HCT116 (cell line): ENCODE measurements around the gene ABCC1.

Experiments
- CTCF ChIP-seq, 3 experiments: fragments of 200-600 bp in 1 of 3; sonication (generic) in 1 of 3; IDR thresholded peaks in 2 of 3; conservative IDR thresholded peaks in 1 of 3; 2 replicates each; pipeline ENCODE4 v1.5.1; 2012 to 2017; ENCODE audit warnings: low read depth in 2 of 3, low read length in 2 of 3, antibody characterized with exemption in 1 of 3, borderline replicate concordance in 1 of 3, control low read depth in 1 of 3, mild to moderate bottlenecking in 1 of 3, mixed read lengths in 1 of 3, mixed run types in 1 of 3, moderate library complexity in 1 of 3; ENCODE audit not compliant: insufficient read depth in 1 of 3
- JUND ChIP-seq: IDR thresholded peaks from 2 replicates; pipeline ENCODE4 v1.6.1; 2012
- POLR2A ChIP-seq: IDR thresholded peaks from 2 replicates; pipeline ENCODE4 v1.7.0; 2011; ENCODE audit warnings: borderline replicate concordance; ENCODE audit not compliant: insufficient read depth, insufficient read length; ENCODE audit errors: extremely low read depth
- RAD21 ChIP-seq: IDR thresholded peaks from 2 replicates; pipeline ENCODE4 v1.6.1; 2012; ENCODE audit warnings: low read depth, mild to moderate bottlenecking
- YY1 ChIP-seq: IDR thresholded peaks from 2 replicates; pipeline ENCODE4 v1.6.1; 2011; ENCODE audit warnings: low read length, low read depth, moderate library complexity, mild to moderate bottlenecking; ENCODE audit not compliant: insufficient replicate concordance; ENCODE audit errors: extremely low read depth
- ZNF274 ChIP-seq: fragments of 200-500 bp; sonication (Bioruptor generic); IDR thresholded peaks from 2 replicates; pipeline ENCODE4 v1.6.1; 2014; ENCODE audit warnings: mild to moderate bottlenecking, low read depth, low read length, inconsistent platforms
- TF ChIP-seq, protein P1 (sequence below): IDR thresholded peaks from 2 replicates; pipeline ENCODE4 v1.6.1; 2012; ENCODE audit warnings: low read depth
- TF ChIP-seq, protein P2 (sequence below): IDR thresholded peaks from 2 replicates; pipeline ENCODE4 v1.6.1; 2012

DNA sequence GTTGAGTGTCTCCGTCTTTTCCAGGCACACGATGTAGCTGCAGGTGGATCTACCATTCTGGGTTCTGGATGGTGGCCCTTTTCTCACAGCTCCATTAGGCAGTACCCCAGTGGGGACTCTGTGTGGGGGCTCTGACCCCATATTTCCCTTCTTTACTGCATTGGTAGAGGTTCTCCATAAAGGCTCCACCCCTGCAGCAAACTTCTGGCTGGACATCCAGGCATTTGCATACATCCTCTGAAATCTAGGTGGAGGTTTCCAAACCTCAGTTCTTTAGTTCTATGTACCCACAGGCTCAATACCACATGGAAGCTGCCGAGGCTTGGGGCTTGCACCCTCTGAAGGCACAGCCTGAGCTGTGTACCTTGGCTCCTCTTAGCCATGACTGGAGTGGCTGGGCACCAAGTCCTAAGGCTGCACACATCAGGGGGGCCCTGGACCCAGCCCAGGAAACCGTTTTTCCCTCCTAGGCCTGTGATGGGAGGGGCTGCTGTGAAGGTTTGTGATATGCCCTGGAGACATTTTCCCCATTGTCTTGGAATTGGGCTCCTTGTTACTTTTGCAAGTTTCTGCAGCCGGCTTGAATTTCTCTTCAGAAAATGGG is 14.0 kb downstream of the ABCC1 start:
- no peak for TF ChIP-seq POLR2A
- TF ChIP-seq CTCF (IDR thresholded peaks at IDR 0.05 in 2 of 3, conservative IDR thresholded peaks at IDR 0.05 in 1 of 3; ENCODE audit: borderline replicate concordance in 1 of 3, insufficient read depth in 1 of 3, low read depth in 2 of 3, low read length in 2 of 3): no peak
- TF ChIP-seq, protein P1, sequence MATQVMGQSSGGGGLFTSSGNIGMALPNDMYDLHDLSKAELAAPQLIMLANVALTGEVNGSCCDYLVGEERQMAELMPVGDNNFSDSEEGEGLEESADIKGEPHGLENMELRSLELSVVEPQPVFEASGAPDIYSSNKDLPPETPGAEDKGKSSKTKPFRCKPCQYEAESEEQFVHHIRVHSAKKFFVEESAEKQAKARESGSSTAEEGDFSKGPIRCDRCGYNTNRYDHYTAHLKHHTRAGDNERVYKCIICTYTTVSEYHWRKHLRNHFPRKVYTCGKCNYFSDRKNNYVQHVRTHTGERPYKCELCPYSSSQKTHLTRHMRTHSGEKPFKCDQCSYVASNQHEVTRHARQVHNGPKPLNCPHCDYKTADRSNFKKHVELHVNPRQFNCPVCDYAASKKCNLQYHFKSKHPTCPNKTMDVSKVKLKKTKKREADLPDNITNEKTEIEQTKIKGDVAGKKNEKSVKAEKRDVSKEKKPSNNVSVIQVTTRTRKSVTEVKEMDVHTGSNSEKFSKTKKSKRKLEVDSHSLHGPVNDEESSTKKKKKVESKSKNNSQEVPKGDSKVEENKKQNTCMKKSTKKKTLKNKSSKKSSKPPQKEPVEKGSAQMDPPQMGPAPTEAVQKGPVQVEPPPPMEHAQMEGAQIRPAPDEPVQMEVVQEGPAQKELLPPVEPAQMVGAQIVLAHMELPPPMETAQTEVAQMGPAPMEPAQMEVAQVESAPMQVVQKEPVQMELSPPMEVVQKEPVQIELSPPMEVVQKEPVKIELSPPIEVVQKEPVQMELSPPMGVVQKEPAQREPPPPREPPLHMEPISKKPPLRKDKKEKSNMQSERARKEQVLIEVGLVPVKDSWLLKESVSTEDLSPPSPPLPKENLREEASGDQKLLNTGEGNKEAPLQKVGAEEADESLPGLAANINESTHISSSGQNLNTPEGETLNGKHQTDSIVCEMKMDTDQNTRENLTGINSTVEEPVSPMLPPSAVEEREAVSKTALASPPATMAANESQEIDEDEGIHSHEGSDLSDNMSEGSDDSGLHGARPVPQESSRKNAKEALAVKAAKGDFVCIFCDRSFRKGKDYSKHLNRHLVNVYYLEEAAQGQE: no peak
- TF ChIP-seq ZNF274: no peak
- no peak for TF ChIP-seq RAD21
- no peak for TF ChIP-seq YY1
- TF ChIP-seq JUND: no peak
- TF ChIP-seq, protein P2, sequence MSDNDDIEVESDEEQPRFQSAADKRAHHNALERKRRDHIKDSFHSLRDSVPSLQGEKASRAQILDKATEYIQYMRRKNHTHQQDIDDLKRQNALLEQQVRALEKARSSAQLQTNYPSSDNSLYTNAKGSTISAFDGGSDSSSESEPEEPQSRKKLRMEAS: no peak
